ENCODE measurements around the gene OR10H5.
"Not testable (repeated sequence)": the region's sequence is repeated elsewhere in the genome, so short reads cannot be mapped to it uniquely, and the experiment has no call there.

OR10H5 gene

GRCh38 chr19:15776991-15777970 lies 10.2 kb upstream of the OR10H5 start:
- Histone ChIP-seq H3K27ac (no peak overlapping the region), H3K36me3 (no peaks in the 10 kb centered on the region), H3K4me3 (no peak overlapping the region), H3K27me3 (no peaks in the 10 kb centered on the region), H3K4me1 (peaks cover 3% of the 10 kb centered on the region), H3K9ac (no peak overlapping the region), H3K9me3 (no peaks in the 10 kb centered on the region), H4K20me1 (no peaks in the 10 kb centered on the region), H3K4me2 (no peak overlapping the region)
- no peak for TF ChIP-seq Cebpa-rat (IDR thresholded peaks at IDR 0.05)

GRCh38 chr19:15779756-15780476 lies 7.5 kb upstream of the OR10H5 start:
- Histone ChIP-seq H3K9me3 (no peaks in the 10 kb centered on the region), H3K4me1 (peaks cover 11% of the 10 kb centered on the region)

DNA sequence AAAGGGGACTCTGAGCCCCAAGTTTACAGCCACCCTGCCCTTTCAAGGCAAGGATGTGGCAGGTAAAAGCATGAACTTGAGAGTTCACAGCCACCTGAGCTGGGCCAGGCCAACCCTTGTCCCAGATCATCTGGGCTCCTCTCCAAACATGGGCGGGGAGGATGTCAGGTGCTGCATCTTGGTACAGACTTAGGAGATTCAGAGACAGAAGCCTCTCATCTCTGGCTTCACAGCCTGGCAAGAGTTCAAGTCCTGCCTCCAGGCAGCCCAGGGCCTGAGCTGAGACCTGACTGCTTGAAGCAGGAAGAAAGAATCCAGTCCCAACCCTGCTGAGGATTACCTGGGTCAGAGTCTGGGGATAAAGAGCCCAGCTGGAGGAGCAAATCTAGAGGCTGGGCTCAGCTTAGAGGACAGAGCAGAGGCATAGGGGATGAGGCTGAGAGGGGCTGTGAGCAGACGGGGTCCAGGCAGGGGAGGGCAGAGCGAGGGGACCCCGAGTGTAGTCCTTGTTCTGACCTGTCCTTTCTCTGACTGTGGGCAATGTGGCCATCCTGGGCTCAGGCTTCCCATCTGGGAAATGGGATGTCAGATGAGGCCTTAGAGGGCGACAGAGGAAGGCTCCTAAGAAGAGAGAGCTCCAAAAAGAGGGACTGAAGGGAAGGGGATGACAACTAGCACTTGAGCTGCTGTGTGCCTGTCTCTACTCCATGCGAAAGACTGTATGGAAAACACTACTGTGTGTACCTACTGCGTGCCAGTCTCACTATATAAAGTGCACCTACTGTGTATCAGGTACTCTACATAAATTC lies 6.6 kb upstream of the OR10H5 start:
- Histone ChIP-seq H3K4me1 (peaks cover 11% of the 10 kb centered on the region), H3K27ac (no peak overlapping the region), H3K9ac (no peak overlapping the region), H4K20me1 (no peaks in the 10 kb centered on the region), H3K4me2 (no peak overlapping the region), H3K9me3 (no peaks in the 10 kb centered on the region), H3K4me3 (no peak overlapping the region), H3K36me3 (no peaks in the 10 kb centered on the region), H3K27me3 (no peaks in the 10 kb centered on the region)
- TF ChIP-seq Cebpa-rat (IDR thresholded peaks at IDR 0.05), result no peak

More at GRCh38 chr19:15779756-15780476, 7.5 kb upstream of the OR10H5 start:
- no peak overlapping the region for H3K4me3 ChIP-seq
- no peak overlapping the region for H3K4me2 ChIP-seq
- no peak overlapping the region for H3K9ac ChIP-seq
- H3K36me3 ChIP-seq, result no peaks in the 10 kb centered on the region
- H4K20me1 ChIP-seq, result no peaks in the 10 kb centered on the region
- H3K27ac ChIP-seq, result no peak overlapping the region
- H3K27me3 ChIP-seq, result no peaks in the 10 kb centered on the region
- TF ChIP-seq Cebpa-rat (IDR thresholded peaks at IDR 0.05), result no peak

DNA sequence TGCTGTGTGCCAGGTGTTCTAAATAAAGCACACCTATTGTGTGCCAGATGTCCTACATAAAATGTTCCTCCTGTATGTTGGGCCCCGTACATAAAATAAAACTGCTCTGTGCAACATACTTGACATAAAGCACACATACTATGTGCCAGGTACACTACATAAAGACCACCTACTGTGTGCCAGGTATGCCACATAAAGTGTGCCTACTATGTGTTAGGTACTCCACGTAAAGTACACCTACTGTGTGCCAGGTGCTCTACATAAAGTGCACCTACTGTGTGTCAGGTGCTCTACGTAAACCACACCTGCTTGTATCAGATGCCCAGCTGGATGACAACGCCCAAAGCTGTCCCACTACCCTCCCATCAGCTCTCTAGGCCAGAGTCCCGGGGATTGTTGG lies 5.8 kb upstream of the OR10H5 start:
- H3K9me3 ChIP-seq, result no peaks in the 10 kb centered on the region
- H3K4me2 ChIP-seq, result no peak overlapping the region
- H3K4me3 ChIP-seq, result no peak overlapping the region
- no peak for TF ChIP-seq Cebpa-rat (IDR thresholded peaks at IDR 0.05)
- H3K4me1 ChIP-seq, result peaks cover 11% of the 10 kb centered on the region
- H3K36me3 ChIP-seq, result no peaks in the 10 kb centered on the region
- H3K27ac ChIP-seq, result no peak overlapping the region
- no peaks in the 10 kb centered on the region for H3K27me3 ChIP-seq
- H4K20me1 ChIP-seq, result no peaks in the 10 kb centered on the region
- H3K9ac ChIP-seq, result no peak overlapping the region

- Histone ChIP-seq H3K27ac (no peak overlapping the region), H3K4me2 (peak overlapping the region; percentile 5; the same call in 1 of the 2 replicates), H3K36me3 (no peaks in the 10 kb centered on the region), H3K4me3 (no peak overlapping the region), H3K9ac (no peak overlapping the region), H3K4me1 (peaks cover 11% of the 10 kb centered on the region), H3K27me3 (no peaks in the 10 kb centered on the region), H4K20me1 (no peaks in the 10 kb centered on the region), H3K9me3 (no peaks in the 10 kb centered on the region)
- no peak for TF ChIP-seq Cebpa-rat (IDR thresholded peaks at IDR 0.05)
Observed at GRCh38 chr19:15782211-15782610, 5.2 kb upstream of the OR10H5 start.

- H3K9ac ChIP-seq, H3K36me3 ChIP-seq, H4K20me1 ChIP-seq, H3K4me3 ChIP-seq, H3K27me3 ChIP-seq, H3K27ac ChIP-seq, H3K9me3 ChIP-seq: not testable (repeated sequence)
- Histone ChIP-seq H3K4me1 (peaks cover 11% of the 10 kb centered on the region), H3K4me2 (peak overlapping the region; percentile 5; the same call in 1 of the 2 replicates)
Observed at GRCh38 chr19:15782896-15783295, 4.6 kb upstream of the OR10H5 start.

DNA sequence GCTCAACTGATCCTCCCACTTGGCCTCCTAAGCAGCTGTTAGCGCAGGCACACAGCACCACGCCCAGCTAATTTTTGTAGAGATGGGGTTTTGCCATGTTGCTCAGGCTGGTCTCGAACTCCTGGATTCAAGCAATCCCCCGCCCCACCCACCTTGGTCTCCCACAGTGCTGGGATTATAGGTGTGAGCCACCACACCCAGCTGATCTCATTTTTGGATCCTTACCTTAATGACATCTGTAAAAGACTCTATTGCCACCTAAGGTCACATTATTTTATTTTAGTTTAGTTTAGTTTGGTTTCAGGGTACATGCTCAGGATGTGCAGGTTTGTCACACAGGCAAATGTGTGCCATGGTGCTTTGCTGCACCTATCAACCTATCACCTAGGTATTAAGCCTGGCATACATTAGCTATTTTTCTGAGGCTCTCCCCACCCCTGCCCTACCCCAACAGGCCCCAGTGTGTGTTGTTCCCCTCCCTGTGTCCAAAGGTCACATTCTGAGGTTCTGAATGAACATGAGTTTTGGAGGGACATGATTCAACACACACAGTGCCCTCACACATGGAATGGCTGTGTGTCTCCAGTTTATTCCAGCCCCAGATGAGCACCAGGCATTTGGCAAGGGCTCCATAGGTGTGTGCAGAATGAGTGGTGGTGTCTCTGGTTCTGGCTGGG lies 1.3 kb downstream of the OR10H5 start:
- Histone ChIP-seq H3K4me3 (no peak overlapping the region), H3K9me3 (no peaks in the 10 kb centered on the region), H3K36me3 (no peaks in the 10 kb centered on the region), H4K20me1 (no peaks in the 10 kb centered on the region), H3K9ac (no peak overlapping the region), H3K27me3 (no peaks in the 10 kb centered on the region), H3K27ac (no peak overlapping the region), H3K4me2 (no peak overlapping the region), H3K4me1 (no peaks in the 10 kb centered on the region)
- no peak for TF ChIP-seq Cebpa-rat (IDR thresholded peaks at IDR 0.05)

DNA sequence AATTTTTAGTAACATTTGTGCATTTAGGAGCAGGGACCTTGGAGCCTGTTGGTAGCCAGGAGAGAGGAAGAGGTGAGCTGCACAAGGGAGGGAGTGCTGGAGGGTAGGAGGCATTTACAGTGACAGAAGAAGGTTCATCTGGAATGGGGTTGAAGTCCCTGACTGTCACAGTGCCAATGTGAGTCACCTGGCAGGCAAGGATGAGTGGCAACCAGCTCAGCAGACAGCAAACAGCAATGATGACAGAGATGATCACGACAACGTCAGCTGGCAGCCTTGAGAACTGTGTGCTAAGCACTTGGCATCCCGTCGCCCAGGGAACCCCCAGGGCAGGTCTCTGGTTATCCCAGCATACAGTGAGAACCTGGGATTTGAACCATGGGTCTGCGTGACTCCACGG lies 2.6 kb downstream of the OR10H5 start:
- Histone ChIP-seq H3K36me3 (no peaks in the 10 kb centered on the region), H4K20me1 (no peaks in the 10 kb centered on the region), H3K27me3 (no peaks in the 10 kb centered on the region), H3K27ac (no peak overlapping the region), H3K9me3 (no peaks in the 10 kb centered on the region), H3K9ac (no peak overlapping the region), H3K4me2 (no peak overlapping the region), H3K4me1 (no peaks in the 10 kb centered on the region), H3K4me3 (no peak overlapping the region)
- no peak for TF ChIP-seq Cebpa-rat (IDR thresholded peaks at IDR 0.05)

- not testable (repeated sequence) for H3K27ac ChIP-seq, H3K36me3 ChIP-seq, H3K4me3 ChIP-seq, H3K9me3 ChIP-seq, H3K27me3 ChIP-seq, H3K9ac ChIP-seq, H3K4me1 ChIP-seq, H4K20me1 ChIP-seq, H3K4me2 ChIP-seq
Observed at GRCh38 chr19:15794279-15794678, 6.8 kb downstream of the OR10H5 start.

Data from BLaER1 (cell line).